Endothelial cell of umbilical vein (primary cell): Measurements from ENCODE around the gene HSPB8. TPM values are rescaled to one million over a fixed set of nuclear protein-coding genes. Genes with fewer than 3 reads are reported as not detected.

ENCODE experiments used
- BruUV-seq: library from RNA; stranded (reverse); fragments of 400-500 nt; replicated peaks from 2 replicates; lab custom pipeline; 2021; lab: Mats Ljungman, UMichigan
- CTCF ChIA-PET: fragments of 300-600, 350-600 bp; sonication (Branson Sonifier 250); formaldehyde crosslinking; loops from one replicate; lab custom pipeline; 2021; ENCODE audit warnings: antibody characterized with exemption, inconsistent platforms; lab: Charles Lee
- POLR2A ChIA-PET: fragments of 300-600, 350-600 bp; sonication (Branson Sonifier 250); formaldehyde crosslinking; loops from one replicate; lab custom pipeline; 2021; ENCODE audit warnings: antibody characterized with exemption, inconsistent platforms; lab: Charles Lee
- DNase-seq: peaks from one replicate; pipeline ENCODE4 v3.0.0-alpha.2; 2011; ENCODE audit warnings: low read depth, low spot score
- FAIRE-seq: peaks from 2 replicates; lab custom pipeline; 2011; peaks lifted over from hg19 to GRCh38; lab: Jason Lieb, UNC
- H2AFZ ChIP-seq: 2 replicates; pipeline ENCODE4 v1.6.0; 2012; ENCODE audit warnings: low read depth, low read length, control low read depth, inconsistent platforms
- H3K27ac ChIP-seq: 2 replicates; pipeline ENCODE4 v1.5.1; 2011; ENCODE audit warnings: low read depth, mild to moderate bottlenecking, control low read depth, low read length, moderate library complexity; ENCODE audit not compliant: insufficient read depth
- H3K27me3 ChIP-seq, 2 experiments: 2 replicates each; pipeline versions ENCODE4 v1.6.0 to v1.6.1; 2011; ENCODE audit warnings: low read length in 2 of 2, mixed read lengths in 1 of 2; ENCODE audit not compliant: control insufficient read depth in 2 of 2, insufficient read depth in 2 of 2
- H3K36me3 ChIP-seq, 2 experiments: 2 replicates in 1 of 2; 3 replicates in 1 of 2; pipeline ENCODE4 v1.5.1; 2011; ENCODE audit warnings: low read length in 2 of 2, mild to moderate bottlenecking in 1 of 2, moderate library complexity in 1 of 2; ENCODE audit not compliant: control insufficient read depth in 2 of 2, insufficient read depth in 2 of 2; ENCODE audit errors: extremely low read depth in 1 of 2
- H3K4me1 ChIP-seq: 3 replicates; pipeline ENCODE4 v1.5.1; 2011; ENCODE audit warnings: mild to moderate bottlenecking, low read length; ENCODE audit not compliant: control insufficient read depth, insufficient read depth; ENCODE audit errors: extremely low read depth
- H3K4me2 ChIP-seq: 2 replicates; pipeline ENCODE4 v1.6.1; 2011; ENCODE audit warnings: low read length, control low read depth, mixed read lengths; ENCODE audit not compliant: insufficient read depth
- H3K4me3 ChIP-seq, 3 experiments: fragments of 200-600 bp in 1 of 3; sonication (generic), shearing (Covaris generic) in 1 of 3; replicated peaks in 1 of 3; 2 replicates each; pipeline ENCODE4 v1.5.1; 2011 to 2016; ENCODE audit warnings: control low read depth in 3 of 3, low read length in 3 of 3, mild to moderate bottlenecking in 2 of 3, inconsistent platforms in 1 of 3, low read depth in 1 of 3, moderate library complexity in 1 of 3; ENCODE audit not compliant: insufficient read depth in 1 of 3
- H3K79me2 ChIP-seq: 2 replicates; pipeline ENCODE4 v1.6.0; 2012; ENCODE audit warnings: low read length, inconsistent platforms; ENCODE audit not compliant: control insufficient read depth, insufficient read depth
- H3K9ac ChIP-seq: replicated peaks from 2 replicates; pipeline ENCODE3; 2011; ENCODE audit warnings: low read length, control low read depth; ENCODE audit not compliant: insufficient read depth; ENCODE audit errors: extremely low read depth
- H3K9me1 ChIP-seq: replicated peaks from 3 replicates; pipeline ENCODE4 v1.6.0; 2011; ENCODE audit warnings: mild to moderate bottlenecking, low read length; ENCODE audit not compliant: control insufficient read depth, insufficient read depth; ENCODE audit errors: extremely low read depth
- H3K9me3 ChIP-seq: replicated peaks from 2 replicates; pipeline ENCODE4 v1.5.1; 2012; ENCODE audit warnings: low read length, inconsistent platforms; ENCODE audit not compliant: control insufficient read depth, insufficient read depth
- H4K20me1 ChIP-seq: replicated peaks from 2 replicates; pipeline ENCODE3; 2011; ENCODE audit warnings: mild to moderate bottlenecking, low read length; ENCODE audit not compliant: control insufficient read depth, insufficient read depth; ENCODE audit errors: extremely low read depth
- CTCF ChIP-seq, 2 donors: IDR thresholded peaks; 1 replicate in 1 of 2; 2 replicates in 1 of 2; pipeline ENCODE4 v1.5.1; 2011; ENCODE audit warnings: low read length in 2 of 2, mild to moderate bottlenecking in 2 of 2, moderate library complexity in 2 of 2, control low read depth in 1 of 2, inconsistent platforms in 1 of 2, low read depth in 1 of 2; ENCODE audit not compliant: insufficient read depth in 1 of 2; ENCODE audit errors: extremely low read depth in 1 of 2
- EZH2 ChIP-seq: IDR thresholded peaks from 2 replicates; pipeline ENCODE4 v1.6.1; 2012; ENCODE audit warnings: borderline replicate concordance, low read depth, mild to moderate bottlenecking, moderate library complexity, low read length, inconsistent platforms; ENCODE audit not compliant: severe bottlenecking
- FOS ChIP-seq: IDR thresholded peaks from 2 replicates; pipeline ENCODE4 v1.6.1; 2011; ENCODE audit warnings: mild to moderate bottlenecking, low read length, moderate library complexity, borderline replicate concordance; ENCODE audit not compliant: insufficient read depth
- GATA2 ChIP-seq: IDR thresholded peaks from 2 replicates; pipeline ENCODE4 v1.7.0; 2011; ENCODE audit warnings: low read depth, mild to moderate bottlenecking, moderate library complexity, mixed read lengths, low read length; ENCODE audit not compliant: insufficient read length, insufficient read depth
- JUN ChIP-seq: IDR thresholded peaks from 2 replicates; pipeline ENCODE4 v1.6.1; 2011; ENCODE audit warnings: borderline replicate concordance, low read depth; ENCODE audit not compliant: insufficient read length, insufficient read depth
- MAX ChIP-seq: IDR thresholded peaks from 2 replicates; pipeline ENCODE4 v1.6.1; 2011; ENCODE audit not compliant: insufficient read depth, insufficient read length
- MYC ChIP-seq: IDR thresholded peaks from one replicate; pipeline ENCODE4 v1.6.1; 2011; ENCODE audit warnings: mild to moderate bottlenecking, low read depth, low read length
- POLR2AphosphoS5 ChIP-seq: IDR thresholded peaks from 2 replicates; pipeline ENCODE4 v1.6.1; 2012; ENCODE audit warnings: low read depth, mild to moderate bottlenecking, control low read depth, low read length, moderate library complexity; ENCODE audit not compliant: insufficient read depth
- dilution Hi-C: fragments of 300-500 bp; cut with MboI; formaldehyde crosslinking; loops from one replicate; pipeline ENCODE4 v1.15.0; 2019; ENCODE audit warnings: low sequenced_read_pairs; ENCODE audit not compliant: extremely low pct_ligation_motif_present
- intact Hi-C: fragments of 100-400 bp; cut with micrococcal nuclease; formaldehyde crosslinking; loops from one replicate; pipeline ENCODE4 v1.10.0; 2022
- polyA plus RNA-seq, 4 experiments: library from polyadenylated mRNA; depleted of rRNA in 3 of 4; stranded (reverse) in 3 of 4; unstranded in 1 of 4; fragments of >200 nt; gene quantifications; 2 replicates each; pipeline versions ENCODE4 v1.2.1 to v1.2.3, GENCODE V29; 2011 to 2012; ENCODE audit warnings: missing spikeins in 1 of 4
- total RNA-seq: library from RNA; stranded (reverse); gene quantifications from 2 replicates; pipeline ENCODE4 v1.2.3, GENCODE V29; 2021

The HSPB8 gene
- total and polyA plus RNA-seq, 2 donors (not counting 3 experiments of a cell fraction or from before 2014, with no cell fraction given), result 10.8 to 14.7 TPM

GRCh38 chr12:119130523-119130922 lies 48.2 kb upstream of the HSPB8 start:
- H3K27me3 ChIP-seq, result no peaks in the 10 kb centered on the region
- H3K4me2 ChIP-seq, result no peak overlapping the region
- CTCF ChIA-PET, result no interaction called here
- H3K9me1 ChIP-seq, result no peaks in the 10 kb centered on the region
- H4K20me1 ChIP-seq, result no peaks in the 10 kb centered on the region
- no peaks in the 10 kb centered on the region for H3K36me3 ChIP-seq
- FAIRE-seq (no peak), DNase-seq (no peak)
- dilution Hi-C loops (no loop called here), intact Hi-C loops (no loop called here)
- H3K9me3 ChIP-seq, result no peaks in the 10 kb centered on the region
- no peak overlapping the region for H2AFZ ChIP-seq
- no peaks in the 10 kb centered on the region for H3K4me1 ChIP-seq
- no peak overlapping the region for H3K9ac ChIP-seq
- TF ChIP-seq GATA2 (no peak), EZH2 (no peak), MYC (no peak), CTCF (IDR thresholded peaks at IDR 0.05; ENCODE audit: extremely low read depth in 1 of 2, insufficient read depth in 1 of 2, low read depth in 1 of 2, low read length in 2 of 2) (no peak), POLR2AphosphoS5 (no peak), FOS (no peak), MAX (no peak), JUN (no peak)
- H3K4me3 ChIP-seq, result no peak overlapping the region
- no TSS peak for BruUV-seq
- H3K27ac ChIP-seq, result no peak overlapping the region
- H3K79me2 ChIP-seq, result no peaks in the 10 kb centered on the region
- POLR2A ChIA-PET, result no interaction called here
